Neural cell (in vitro differentiated cells): ENCODE results near the gene HLA-DQB1. TPM values are rescaled to one million over a fixed set of nuclear protein-coding genes. Genes with fewer than 3 reads are reported as not detected.

ENCODE experiments used
- H2AFZ ChIP-seq: fragments of 200-600, 300-800 bp; sonication (generic), shearing (Covaris generic); 2 replicates; pipeline ENCODE4 v1.6.0; 2014; ENCODE audit warnings: low read depth, mild to moderate bottlenecking, antibody characterized with exemption, low read length, moderate library complexity
- H3F3A ChIP-seq: fragments of 200-600 bp; shearing (Covaris generic); 2 replicates; pipeline ENCODE4 v1.6.1; 2016; ENCODE audit warnings: mild to moderate bottlenecking, moderate library complexity, mixed read lengths, antibody characterized with exemption, low read length; ENCODE audit not compliant: insufficient read depth, poor library complexity, severe bottlenecking
- H3K27ac ChIP-seq: fragments of 200-600, 300-800 bp; sonication (generic), shearing (Covaris generic); 2 replicates; pipeline ENCODE4 v1.5.1; 2014; ENCODE audit warnings: mild to moderate bottlenecking, low read length, moderate library complexity
- H3K27me3 ChIP-seq: fragments of 300-800, 200-600 bp; sonication (generic), shearing (Covaris generic); 2 replicates; pipeline ENCODE4 v1.6.0; 2014; ENCODE audit warnings: mild to moderate bottlenecking, low read depth, low read length, moderate library complexity; ENCODE audit not compliant: insufficient read depth
- H3K36me3 ChIP-seq: fragments of 300-800, 200-600 bp; sonication (generic), shearing (Covaris generic); 2 replicates; pipeline ENCODE4 v1.5.1; 2014; ENCODE audit warnings: mild to moderate bottlenecking, antibody characterized with exemption, low read length, moderate library complexity; ENCODE audit not compliant: insufficient read depth
- H3K4me2 ChIP-seq: fragments of 300-800, 200-600 bp; sonication (generic), shearing (Covaris generic); 2 replicates; pipeline ENCODE4 v1.6.0; 2014; ENCODE audit warnings: mild to moderate bottlenecking, low read length
- H3K4me3 ChIP-seq: fragments of 300-800, 200-600 bp; sonication (generic), shearing (Covaris generic); 2 replicates; pipeline ENCODE4 v1.5.1; 2014; ENCODE audit warnings: mild to moderate bottlenecking, low read length, moderate library complexity
- H3K79me2 ChIP-seq: fragments of 200-600 bp; shearing (Covaris generic); replicated peaks from 2 replicates; pipeline ENCODE4 v1.6.0; 2014; ENCODE audit warnings: mild to moderate bottlenecking, low read length, moderate library complexity; ENCODE audit not compliant: insufficient read depth
- H3K9ac ChIP-seq: fragments of 300-800, 200-600 bp; sonication (generic), shearing (Covaris generic); 2 replicates; pipeline ENCODE4 v1.6.1; 2016; ENCODE audit warnings: mild to moderate bottlenecking, low read length, mixed read lengths
- H3K9me2 ChIP-seq: fragments of 200-600 bp; shearing (Covaris generic); 2 replicates; pipeline ENCODE4 v1.6.1; 2016; ENCODE audit warnings: mild to moderate bottlenecking, low read length, mixed read lengths; ENCODE audit not compliant: insufficient read depth
- H3K9me3 ChIP-seq: fragments of 200-600, 300-800 bp; sonication (generic), shearing (Covaris generic); 2 replicates; pipeline ENCODE4 v1.6.1; 2016; ENCODE audit warnings: mild to moderate bottlenecking, mixed run types, low read length, moderate library complexity, mixed read lengths
- H4K20me1 ChIP-seq: fragments of 200-600 bp; shearing (Covaris generic); 2 replicates; pipeline ENCODE4 v1.6.1; 2016; ENCODE audit warnings: mild to moderate bottlenecking, mixed run types; ENCODE audit not compliant: insufficient read depth
- CTCF ChIP-seq: fragments of 450-650 bp; IDR thresholded peaks from 2 replicates; pipeline ENCODE4 v1.5.1; 2014; ENCODE audit warnings: antibody characterized with exemption, mild to moderate bottlenecking, moderate library complexity; ENCODE audit not compliant: poor library complexity, severe bottlenecking
- EP300 ChIP-seq: fragments of 450-650 bp; conservative IDR thresholded peaks from 2 replicates; pipeline ENCODE4 v1.6.1; 2014; ENCODE audit warnings: antibody characterized with exemption, mild to moderate bottlenecking, moderate library complexity; ENCODE audit not compliant: poor library complexity, severe bottlenecking
- EZH2 ChIP-seq: fragments of 200-600, 300-800 bp; shearing (Covaris generic), sonication (generic); IDR thresholded peaks from 2 replicates; pipeline ENCODE4 v1.6.1; 2014; ENCODE audit warnings: antibody characterized with exemption, low read length, borderline replicate concordance, mild to moderate bottlenecking; ENCODE audit not compliant: insufficient read depth, poor library complexity, severe bottlenecking
- MXI1 ChIP-seq: fragments of 450-650 bp; conservative IDR thresholded peaks from 2 replicates; pipeline ENCODE4 v1.6.1; 2014; ENCODE audit warnings: antibody characterized with exemption, mild to moderate bottlenecking; ENCODE audit not compliant: poor library complexity, severe bottlenecking
- POLR2AphosphoS5 ChIP-seq: IDR thresholded peaks from 2 replicates; pipeline ENCODE4 v1.6.1; 2012
- RAD21 ChIP-seq: fragments of 450-650 bp; conservative IDR thresholded peaks from 2 replicates; pipeline ENCODE4 v1.6.1; 2014; ENCODE audit warnings: antibody characterized with exemption, mild to moderate bottlenecking, moderate library complexity
- SMC3 ChIP-seq: fragments of 450-650 bp; conservative IDR thresholded peaks from 2 replicates; pipeline ENCODE4 v1.6.1; 2014; ENCODE audit warnings: antibody characterized with exemption, mild to moderate bottlenecking, moderate library complexity; ENCODE audit not compliant: poor library complexity
- TAF1 ChIP-seq: IDR thresholded peaks from 2 replicates; pipeline ENCODE4 v1.6.1; 2012; ENCODE audit warnings: low read depth
- polyA plus RNA-seq: library from polyadenylated mRNA; depleted of rRNA; stranded (reverse); fragments of >200 nt; gene quantifications from 2 replicates; pipeline ENCODE4 v1.2.3, GENCODE V29; 2014
- TF ChIP-seq, protein P1 (sequence below): IDR thresholded peaks from 2 replicates; pipeline ENCODE4 v1.6.1; 2012; ENCODE audit warnings: borderline replicate concordance

The HLA-DQB1 gene
- polyA plus RNA-seq, 1 donor from 2014 or later, result not detected

DNA sequence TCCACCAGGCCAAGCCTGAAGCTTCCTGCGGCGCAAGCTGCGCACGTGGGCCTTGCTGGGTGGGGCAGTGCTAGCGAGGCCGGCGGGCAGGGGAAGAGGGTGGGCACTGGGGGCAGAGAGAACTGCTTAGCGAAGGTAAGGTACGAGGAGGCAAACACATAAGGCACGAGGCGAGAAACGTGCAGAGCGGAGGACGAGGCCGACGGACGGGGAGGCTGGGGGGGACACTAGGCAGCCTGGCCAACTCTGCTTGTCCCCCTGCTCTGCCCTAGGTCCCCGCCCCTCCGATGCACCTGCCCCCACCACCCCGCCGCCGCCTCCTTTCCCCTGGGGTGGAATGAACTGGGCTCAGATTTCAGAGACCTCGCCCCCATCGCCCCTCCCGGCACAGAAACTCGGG is 2.1 kb downstream of the HLA-DQB1 start:
- Histone ChIP-seq H3K9me2 (no peaks in the 10 kb centered on the region), H3K9ac (no peak overlapping the region), H4K20me1 (no peaks in the 10 kb centered on the region), H2AFZ (no peak overlapping the region), H3K4me2 (no peak overlapping the region), H3K27ac (no peak overlapping the region), H3K36me3 (no peaks in the 10 kb centered on the region), H3K4me3 (no peak overlapping the region), H3K27me3 (no peaks in the 10 kb centered on the region), H3K79me2 (no peaks in the 10 kb centered on the region), H3K9me3 (no peaks in the 10 kb centered on the region), H3F3A (no peaks in the 10 kb centered on the region)
- TF ChIP-seq MXI1 (no peak), CTCF (no peak), POLR2AphosphoS5 (no peak), EZH2 (no peak), TAF1 (no peak), RAD21 (no peak), SMC3 (no peak), EP300 (no peak)
- TF ChIP-seq, protein P1, sequence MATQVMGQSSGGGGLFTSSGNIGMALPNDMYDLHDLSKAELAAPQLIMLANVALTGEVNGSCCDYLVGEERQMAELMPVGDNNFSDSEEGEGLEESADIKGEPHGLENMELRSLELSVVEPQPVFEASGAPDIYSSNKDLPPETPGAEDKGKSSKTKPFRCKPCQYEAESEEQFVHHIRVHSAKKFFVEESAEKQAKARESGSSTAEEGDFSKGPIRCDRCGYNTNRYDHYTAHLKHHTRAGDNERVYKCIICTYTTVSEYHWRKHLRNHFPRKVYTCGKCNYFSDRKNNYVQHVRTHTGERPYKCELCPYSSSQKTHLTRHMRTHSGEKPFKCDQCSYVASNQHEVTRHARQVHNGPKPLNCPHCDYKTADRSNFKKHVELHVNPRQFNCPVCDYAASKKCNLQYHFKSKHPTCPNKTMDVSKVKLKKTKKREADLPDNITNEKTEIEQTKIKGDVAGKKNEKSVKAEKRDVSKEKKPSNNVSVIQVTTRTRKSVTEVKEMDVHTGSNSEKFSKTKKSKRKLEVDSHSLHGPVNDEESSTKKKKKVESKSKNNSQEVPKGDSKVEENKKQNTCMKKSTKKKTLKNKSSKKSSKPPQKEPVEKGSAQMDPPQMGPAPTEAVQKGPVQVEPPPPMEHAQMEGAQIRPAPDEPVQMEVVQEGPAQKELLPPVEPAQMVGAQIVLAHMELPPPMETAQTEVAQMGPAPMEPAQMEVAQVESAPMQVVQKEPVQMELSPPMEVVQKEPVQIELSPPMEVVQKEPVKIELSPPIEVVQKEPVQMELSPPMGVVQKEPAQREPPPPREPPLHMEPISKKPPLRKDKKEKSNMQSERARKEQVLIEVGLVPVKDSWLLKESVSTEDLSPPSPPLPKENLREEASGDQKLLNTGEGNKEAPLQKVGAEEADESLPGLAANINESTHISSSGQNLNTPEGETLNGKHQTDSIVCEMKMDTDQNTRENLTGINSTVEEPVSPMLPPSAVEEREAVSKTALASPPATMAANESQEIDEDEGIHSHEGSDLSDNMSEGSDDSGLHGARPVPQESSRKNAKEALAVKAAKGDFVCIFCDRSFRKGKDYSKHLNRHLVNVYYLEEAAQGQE, result no peak

GRCh38 chr6:32662836-32663235 is 3.6 kb downstream of the HLA-DQB1 start:
- Histone ChIP-seq H3K4me2 (no peak overlapping the region), H3K79me2 (no peaks in the 10 kb centered on the region), H3K27ac (no peak overlapping the region), H3K27me3 (no peaks in the 10 kb centered on the region), H3K9me3 (no peaks in the 10 kb centered on the region), H3K9ac (no peak overlapping the region), H3K4me3 (no peak overlapping the region), H3F3A (no peaks in the 10 kb centered on the region), H2AFZ (no peak overlapping the region), H4K20me1 (no peaks in the 10 kb centered on the region), H3K36me3 (no peaks in the 10 kb centered on the region), H3K9me2 (no peaks in the 10 kb centered on the region)
- TF ChIP-seq, protein P1, result no peak
- TF ChIP-seq EZH2 (no peak), POLR2AphosphoS5 (no peak)
